ENCODE measurements around the gene SGCA. TPM values are rescaled to one million over a fixed set of nuclear protein-coding genes. Genes with fewer than 3 reads are reported as not detected.

The SGCA gene
- total and polyA plus RNA-seq, 2 of the 13 experiments (the other 11 are each of a cell fraction or from before 2014, with no cell fraction given), result not detected

- no peak for TF ChIP-seq THAP8 (CRISPR knock-in tag; IDR thresholded peaks at IDR 0.05; ENCODE audit: borderline replicate concordance)
- no peak for TF ChIP-seq NFKBIZ (CRISPR knock-in tag; IDR thresholded peaks at IDR 0.05)
- no peak for TF ChIP-seq SNRNP70 (IDR thresholded peaks at IDR 0.05; ENCODE audit: low read depth, low read length)
- TF ChIP-seq GMEB2 (CRISPR knock-in tag; IDR thresholded peaks at IDR 0.05; ENCODE audit: low read depth), result no peak
- no peak for TF ChIP-seq RFX3 (CRISPR knock-in tag; IDR thresholded peaks at IDR 0.05)
- TF ChIP-seq ZNF691 (CRISPR knock-in tag; IDR thresholded peaks at IDR 0.05; ENCODE audit: borderline replicate concordance, low read depth), result no peak
- no peak for TF ChIP-seq SAFB2 (CRISPR knock-in tag; IDR thresholded peaks at IDR 0.05; ENCODE audit: borderline replicate concordance, low read depth)
- no peak for TF ChIP-seq ZNF264 (CRISPR knock-in tag; IDR thresholded peaks at IDR 0.05)
- no peak for TF ChIP-seq ZXDC (CRISPR knock-in tag; IDR thresholded peaks at IDR 0.05)
- no peak for TF ChIP-seq FIP1L1 (IDR thresholded peaks at IDR 0.05; ENCODE audit: borderline replicate concordance, insufficient read depth, low read depth, low read length)
- no peak for TF ChIP-seq ZNF441 (CRISPR knock-in tag; IDR thresholded peaks at IDR 0.05; ENCODE audit: borderline replicate concordance)
- TF ChIP-seq MLX (CRISPR knock-in tag; IDR thresholded peaks at IDR 0.05), result peak; percentile 24; the same call in 1 of the 2 replicates
- TF ChIP-seq ZNF724P (CRISPR knock-in tag; IDR thresholded peaks at IDR 0.05; ENCODE audit: borderline replicate concordance), result no peak
- TF ChIP-seq TOE1 (CRISPR knock-in tag; IDR thresholded peaks at IDR 0.05), result no peak
- TF ChIP-seq ZNF362 (CRISPR knock-in tag; IDR thresholded peaks at IDR 0.05; ENCODE audit: borderline replicate concordance), result peak; percentile 24; the same call in 1 of the 2 replicates
- no peak for TF ChIP-seq ZNF180 (CRISPR knock-in tag; IDR thresholded peaks at IDR 0.05; ENCODE audit: borderline replicate concordance, low read depth)
- peak; percentile 57; the same call in 1 of the 2 replicates for TF ChIP-seq ZNF503 (CRISPR knock-in tag; IDR thresholded peaks at IDR 0.05)
- TF ChIP-seq ZNF563 (CRISPR knock-in tag; IDR thresholded peaks at IDR 0.05), result no peak
- TF ChIP-seq ZNF552 (CRISPR knock-in tag; IDR thresholded peaks at IDR 0.05; ENCODE audit: borderline replicate concordance), result no peak
Measured at GRCh38 chr17:50133028-50133768, 32.6 kb upstream of the SGCA start (continued).
